ENCODE results near the gene ZNF556.

ZNF556 gene

DNA sequence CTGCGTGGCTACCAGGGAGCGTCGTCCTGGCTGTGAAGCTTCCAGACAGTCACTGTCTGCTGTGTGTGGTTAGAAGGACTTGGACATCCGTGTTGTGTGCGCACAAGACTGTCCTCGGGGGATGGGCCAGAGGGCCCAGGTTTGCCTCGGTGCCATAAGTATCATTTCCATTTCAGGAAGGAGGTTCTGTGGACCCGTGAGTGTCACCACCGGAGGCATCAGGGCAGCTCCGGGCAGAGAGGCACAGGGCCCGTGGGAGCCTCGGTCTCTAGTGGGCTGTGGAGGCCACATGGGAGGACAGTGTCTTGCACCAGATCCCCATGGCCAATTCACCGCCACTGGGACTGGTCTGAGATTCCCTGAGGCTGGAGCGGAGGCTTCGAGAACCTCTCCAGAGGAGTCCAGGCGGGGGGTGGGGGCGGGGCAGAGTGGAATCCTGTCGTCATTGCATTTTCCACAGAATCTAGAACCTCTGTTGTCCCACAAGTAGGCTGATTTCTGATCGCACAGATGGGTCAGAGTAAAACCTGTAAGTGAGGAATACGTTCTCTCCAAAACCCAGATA is 39.6 kb downstream of the ZNF556 start:
- DNase-seq: no peak

DNA sequence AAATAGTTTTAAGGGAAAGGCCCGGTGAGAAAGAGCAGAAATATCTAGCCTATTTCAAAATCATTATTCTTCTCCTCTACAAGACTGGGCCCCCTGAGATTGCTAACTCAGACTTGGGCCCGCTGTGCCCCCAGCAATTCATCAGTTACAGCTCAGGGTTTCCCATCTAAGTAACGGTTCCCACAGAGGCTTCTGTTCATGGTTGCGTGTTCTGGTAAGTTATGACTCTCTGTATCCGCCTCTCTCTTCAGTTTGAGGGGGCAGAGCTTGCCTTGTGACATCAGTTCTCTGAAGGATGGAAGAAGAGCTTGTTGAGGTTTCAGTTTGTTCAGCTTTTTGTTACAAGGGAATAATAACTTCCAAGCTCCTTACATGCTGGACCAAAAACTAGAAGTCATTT is 45.2 kb downstream of the ZNF556 start:
- DNase-seq: no peak

DNA sequence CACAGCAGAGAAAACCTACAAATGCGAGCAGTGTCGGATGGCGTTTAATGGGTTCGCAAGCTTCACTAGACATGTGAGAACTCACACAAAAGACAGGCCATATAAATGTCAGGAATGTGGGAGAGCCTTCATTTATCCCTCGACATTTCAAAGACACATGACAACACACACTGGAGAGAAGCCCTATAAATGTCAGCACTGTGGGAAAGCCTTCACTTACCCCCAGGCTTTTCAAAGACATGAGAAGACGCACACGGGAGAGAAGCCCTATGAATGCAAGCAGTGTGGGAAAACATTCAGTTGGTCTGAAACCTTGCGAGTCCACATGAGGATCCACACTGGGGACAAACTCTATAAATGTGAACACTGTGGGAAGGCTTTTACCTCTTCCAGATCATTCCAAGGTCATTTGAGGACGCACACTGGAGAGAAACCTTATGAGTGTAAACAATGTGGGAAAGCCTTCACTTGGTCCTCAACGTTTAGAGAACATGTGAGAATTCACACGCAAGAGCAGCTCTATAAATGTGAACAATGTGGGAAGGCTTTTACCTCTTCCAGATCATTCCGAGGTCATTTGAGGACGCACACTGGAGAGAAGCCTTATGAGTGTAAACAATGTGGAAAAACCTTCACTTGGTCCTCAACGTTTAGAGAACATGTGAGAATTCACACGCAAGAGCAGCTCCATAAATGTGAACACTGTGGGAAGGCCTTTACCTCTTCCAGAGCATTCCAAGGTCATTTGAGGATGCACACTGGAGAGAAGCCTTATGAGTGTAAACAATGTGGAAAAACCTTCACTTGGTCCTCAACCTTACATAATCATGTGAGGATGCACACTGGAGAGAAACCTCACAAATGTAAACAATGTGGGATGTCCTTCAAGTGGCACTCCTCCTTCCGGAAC is 50.4 kb downstream of the ZNF556 start:
- DNase-seq: no peak

GRCh38 chr19:2922987-2923386 is 55.9 kb downstream of the ZNF556 start:
- DNase-seq: no peak

DNA sequence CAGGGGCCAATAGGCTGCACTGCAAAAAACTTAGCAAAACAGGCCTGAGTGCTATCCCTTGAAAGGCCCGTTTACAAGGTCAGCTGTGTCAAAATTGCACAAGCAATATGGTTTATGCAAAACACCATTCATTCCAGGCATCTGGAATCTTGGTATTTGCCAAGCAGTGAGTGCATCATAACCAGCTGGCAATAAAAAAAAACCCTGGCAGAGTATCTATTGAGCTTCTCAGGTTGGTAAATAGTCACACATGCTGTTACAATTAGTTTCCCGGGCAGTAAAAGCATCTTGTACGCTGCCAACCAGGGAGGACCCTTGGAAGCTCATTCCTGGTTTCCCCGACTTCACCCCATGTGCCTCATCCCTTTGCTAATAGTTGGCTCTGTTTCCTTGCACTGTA is 56.4 kb downstream of the ZNF556 start:
- DNase-seq: no peak

DNA sequence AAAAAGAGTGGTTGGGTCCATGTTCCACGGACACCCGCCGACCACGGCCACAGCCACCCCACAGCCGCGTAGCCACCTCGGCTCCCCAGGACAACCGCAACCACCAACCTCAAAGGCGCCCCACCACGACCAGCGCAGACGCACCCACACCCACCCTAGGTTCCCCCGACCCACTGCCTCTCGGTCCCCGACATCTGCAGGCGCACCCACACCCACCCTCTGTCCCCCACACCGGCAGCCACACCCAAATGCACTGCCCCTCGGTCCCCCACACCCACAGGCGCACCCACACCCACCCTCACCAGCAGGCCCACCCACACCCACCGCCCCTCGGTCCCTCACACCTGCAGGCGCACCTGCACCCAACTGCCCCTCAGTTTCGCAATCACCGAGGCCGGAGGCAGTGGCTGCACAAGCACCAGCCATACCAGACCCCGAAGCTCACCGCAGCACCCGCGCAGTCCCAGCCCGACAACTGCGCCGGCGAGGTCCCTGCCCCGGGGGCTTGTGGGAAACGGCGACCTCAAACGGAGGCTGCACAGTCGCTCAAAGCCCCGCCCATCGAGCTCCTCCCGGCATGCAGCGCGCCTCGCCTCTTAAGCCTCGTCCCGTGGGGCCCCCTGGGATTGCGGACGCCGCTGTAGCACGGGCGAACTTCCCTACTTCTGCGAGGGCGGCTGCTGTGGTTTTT is 59.4 kb downstream of the ZNF556 start:
- no peak for DNase-seq

DNA sequence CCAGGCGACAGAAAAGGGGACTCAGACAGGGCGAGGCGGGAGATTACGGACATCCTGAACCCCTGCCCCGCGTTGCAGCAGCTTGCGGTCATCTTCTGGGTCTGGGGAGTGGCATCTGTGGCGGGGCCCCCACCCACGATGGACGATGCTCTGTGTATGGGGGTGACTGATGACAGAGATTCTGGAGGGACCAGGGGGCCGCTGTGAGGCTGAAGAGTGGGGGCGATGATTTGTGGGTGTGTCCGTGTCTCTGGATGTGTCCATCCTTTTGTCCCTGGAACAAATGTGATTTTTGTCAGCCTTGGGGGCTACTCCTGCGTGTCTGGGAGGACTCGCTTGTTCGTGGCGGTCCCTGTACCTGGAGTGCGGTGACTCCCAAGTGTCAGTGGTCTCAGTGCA is 59.9 kb downstream of the ZNF556 start:
- DNase-seq: no peak

Data from inflammatory macrophage (primary cell).